Astrocyte of the spinal cord (primary cell): ENCODE data around the gene FBXO3.
"Not testable (repeated sequence)": the region's sequence is repeated elsewhere in the genome, so short reads cannot be mapped to it uniquely, and the experiment has no call there.

ENCODE experiments used
- DNase-seq: peaks from one replicate; pipeline ENCODE4 v3.0.0; 2011; ENCODE audit warnings: low read depth, low spot score
- H3K4me3 ChIP-seq: 2 replicates; pipeline ENCODE4 v1.5.1; 2011; ENCODE audit warnings: low read depth, mild to moderate bottlenecking, low read length, moderate library complexity
- CTCF ChIP-seq: IDR thresholded peaks from 2 replicates; pipeline ENCODE4 v1.5.1; 2012; ENCODE audit warnings: low read depth, mild to moderate bottlenecking, low read length, inconsistent platforms
- in situ Hi-C: cut with HindIII; loops from 2 replicates; pipeline ENCODE4 v1.10.0; 2017; ENCODE audit warnings: low sequenced_read_pairs

FBXO3 gene

GRCh38 chr11:33773987-33774735, at the start of gene FBXO3:
Gene FBXO3, minus strand, starts transcription at chr11:33774520. Its CDS starts 23 bp downstream, at chr11:33774497.
- no peak for TF ChIP-seq CTCF
- DNase-seq, result peak; percentile 84
- H3K4me3 ChIP-seq, result peak within 1 kb of the TSS; percentile 89
- in situ Hi-C loops, result no loop called here

GRCh38 chr11:33822981-33823380, 48.7 kb upstream of the FBXO3 start:
- H3K4me3 ChIP-seq, DNase-seq, in situ Hi-C loops: not testable (repeated sequence)

- in situ Hi-C loops, result no loop called here
- TF ChIP-seq CTCF, result no peak
- no peak for DNase-seq
- H3K4me3 ChIP-seq, result no peak overlapping the region
These were observed 45.1 kb upstream of the FBXO3 start for GRCh38 chr11:33819278-33820035.

GRCh38 chr11:33808228-33808828, 34.0 kb upstream of the FBXO3 start:
- H3K4me3 ChIP-seq, result no peak overlapping the region
- peak; percentile 80 for DNase-seq
- peak; percentile 90 for TF ChIP-seq CTCF
- in situ Hi-C loops, result no loop called here

GRCh38 chr11:33804471-33804870, 30.2 kb upstream of the FBXO3 start:
- H3K4me3 ChIP-seq, result no peak overlapping the region
- in situ Hi-C loops, result no loop called here
- DNase-seq, result no peak
- no peak for TF ChIP-seq CTCF

- in situ Hi-C loops, result no loop called here
- peak; percentile 92 for DNase-seq
- H3K4me3 ChIP-seq, result peak overlapping the region; percentile 42
- no peak for TF ChIP-seq CTCF
These were observed 28.1 kb upstream of the FBXO3 start for GRCh38 chr11:33802194-33802950.
